Stimulated activated CD8-positive, alpha-beta memory T cell treated with anti-CD3 and anti-CD28 coated beads, Interleukin-7, amount 100 ng/mL, for 1 hour (primary cell): ENCODE data around the gene C3orf22.

Experiments used
- DNase-seq, 2 donors: peaks; one replicate each; pipeline ENCODE4 v3.0.0-alpha.2; 2020; ENCODE audit warnings: low read depth in 2 of 2

Gene C3orf22

GRCh38 chr3:126512916-126513650, 45.6 kb downstream of the C3orf22 start:
- no peak for DNase-seq

GRCh38 chr3:126512026-126512425, 46.7 kb downstream of the C3orf22 start:
- DNase-seq = no peak

GRCh38 chr3:126511291-126511690, 47.4 kb downstream of the C3orf22 start:
- no peak for DNase-seq

GRCh38 chr3:126510308-126510910, 48.3 kb downstream of the C3orf22 start:
- DNase-seq = no peak

GRCh38 chr3:126509597-126510307, 49.0 kb downstream of the C3orf22 start:
- no peak for DNase-seq

GRCh38 chr3:126508564-126508964, 50.2 kb downstream of the C3orf22 start:
- DNase-seq = no peak

- no peak for DNase-seq
Observed at GRCh38 chr3:126507886-126508285, 50.8 kb downstream of the C3orf22 start.

GRCh38 chr3:126503701-126504100, 55.0 kb downstream of the C3orf22 start:
- no peak for DNase-seq

- no peak for DNase-seq
Observed at GRCh38 chr3:126502656-126503055, 56.1 kb downstream of the C3orf22 start.

GRCh38 chr3:126501736-126502135, 57.0 kb downstream of the C3orf22 start:
- DNase-seq = no peak

GRCh38 chr3:126501054-126501453, 57.7 kb downstream of the C3orf22 start:
- DNase-seq = no peak

- no peak for DNase-seq
Observed at GRCh38 chr3:126500016-126500415, 58.7 kb downstream of the C3orf22 start.
